D721Med (cell line): ENCODE results near the gene TCAIM.
"Not testable (repeated sequence)": the region's sequence is repeated elsewhere in the genome, so short reads cannot be mapped to it uniquely, and the experiment has no call there.

Experiments used
- DNase-seq: peaks from one replicate; pipeline ENCODE4 v3.0.0; 2011; ENCODE audit warnings: low spot score; ENCODE audit not compliant: insufficient read length
- FAIRE-seq: peaks from 2 replicates; lab custom pipeline; 2011; peaks lifted over from hg19 to GRCh38; lab: Jason Lieb, UNC
- TF ChIP-seq, protein P1 (sequence below): IDR thresholded peaks from 2 replicates; pipeline ENCODE4 v1.5.1; 2012; ENCODE audit warnings: mild to moderate bottlenecking, control low read depth; ENCODE audit not compliant: insufficient read depth; ENCODE audit errors: missing control alignments

Gene TCAIM

DNA sequence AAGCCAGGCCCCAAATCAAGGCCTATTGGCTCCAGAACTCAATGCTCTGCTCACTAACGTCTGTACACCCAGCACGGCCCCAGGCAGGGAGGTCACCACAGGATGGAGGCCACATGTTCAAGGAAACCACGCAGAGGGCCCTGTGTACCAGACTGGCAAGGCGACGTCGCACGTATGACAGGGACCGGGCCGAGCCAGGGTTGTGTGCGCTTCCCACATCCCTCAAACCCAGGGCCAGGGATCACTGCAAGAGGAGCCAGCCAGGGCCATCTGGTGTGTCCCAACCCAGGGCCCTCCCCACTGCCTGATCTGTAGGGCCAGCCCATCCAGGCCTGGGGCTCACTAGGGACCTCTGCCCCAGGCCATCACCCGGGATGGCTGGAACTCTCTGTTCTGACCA lies 76.9 kb downstream of the TCAIM start:
- DNase-seq (no peak), FAIRE-seq (no peak)
- TF ChIP-seq, protein P1, sequence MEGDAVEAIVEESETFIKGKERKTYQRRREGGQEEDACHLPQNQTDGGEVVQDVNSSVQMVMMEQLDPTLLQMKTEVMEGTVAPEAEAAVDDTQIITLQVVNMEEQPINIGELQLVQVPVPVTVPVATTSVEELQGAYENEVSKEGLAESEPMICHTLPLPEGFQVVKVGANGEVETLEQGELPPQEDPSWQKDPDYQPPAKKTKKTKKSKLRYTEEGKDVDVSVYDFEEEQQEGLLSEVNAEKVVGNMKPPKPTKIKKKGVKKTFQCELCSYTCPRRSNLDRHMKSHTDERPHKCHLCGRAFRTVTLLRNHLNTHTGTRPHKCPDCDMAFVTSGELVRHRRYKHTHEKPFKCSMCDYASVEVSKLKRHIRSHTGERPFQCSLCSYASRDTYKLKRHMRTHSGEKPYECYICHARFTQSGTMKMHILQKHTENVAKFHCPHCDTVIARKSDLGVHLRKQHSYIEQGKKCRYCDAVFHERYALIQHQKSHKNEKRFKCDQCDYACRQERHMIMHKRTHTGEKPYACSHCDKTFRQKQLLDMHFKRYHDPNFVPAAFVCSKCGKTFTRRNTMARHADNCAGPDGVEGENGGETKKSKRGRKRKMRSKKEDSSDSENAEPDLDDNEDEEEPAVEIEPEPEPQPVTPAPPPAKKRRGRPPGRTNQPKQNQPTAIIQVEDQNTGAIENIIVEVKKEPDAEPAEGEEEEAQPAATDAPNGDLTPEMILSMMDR = no peak

GRCh38 chr3:44416031-44417030 lies 77.8 kb downstream of the TCAIM start:
- TF ChIP-seq, protein P1 = no peak
- DNase-seq (no peak), FAIRE-seq (no peak)

DNA sequence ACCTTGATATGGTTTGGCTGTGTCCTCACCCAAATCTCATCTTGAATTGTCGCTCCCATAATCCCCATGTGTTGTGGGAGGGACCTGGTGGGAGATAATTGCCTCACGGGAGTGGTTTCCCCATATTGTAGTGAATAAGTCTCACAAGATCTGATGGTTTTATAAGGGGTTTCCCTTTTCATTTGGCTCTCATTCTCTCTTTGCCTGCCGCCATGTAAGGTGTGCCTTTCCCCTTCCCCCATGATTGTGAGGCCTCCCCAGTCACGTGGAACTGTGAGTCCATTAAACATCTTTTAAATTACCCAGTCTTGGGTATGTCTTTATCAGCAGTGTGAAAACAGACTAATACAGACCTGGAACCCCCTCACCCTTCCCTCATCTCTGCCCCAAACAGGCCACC lies 79.6 kb downstream of the TCAIM start:
- DNase-seq, FAIRE-seq: not testable (repeated sequence)

DNA sequence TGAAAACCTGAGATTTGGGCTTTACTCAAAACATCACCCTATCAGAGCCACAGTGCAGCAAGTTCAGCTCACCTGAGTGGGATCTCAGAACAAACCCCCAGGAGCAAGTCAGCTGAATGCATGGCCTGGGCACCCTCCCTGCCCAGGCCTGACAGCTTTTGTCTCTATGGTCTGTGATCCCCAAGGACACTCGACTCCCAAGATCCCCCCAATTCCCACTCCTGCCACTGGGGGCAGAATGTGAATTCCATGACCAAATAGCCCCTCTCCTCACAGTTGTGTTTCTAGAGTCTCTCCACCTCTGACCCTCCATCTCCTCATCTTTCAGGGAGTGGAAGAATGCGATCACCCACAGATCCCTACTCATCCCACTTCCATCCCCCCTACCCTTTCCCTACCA lies 80.0 kb downstream of the TCAIM start:
- TF ChIP-seq, protein P1 = no peak
- FAIRE-seq (no peak), DNase-seq (no peak)

- TF ChIP-seq, protein P1 = no peak
- FAIRE-seq (no peak), DNase-seq (no peak)
Measured at GRCh38 chr3:44419116-44419922, 80.8 kb downstream of the TCAIM start.

GRCh38 chr3:44419923-44420650 lies 81.5 kb downstream of the TCAIM start:
- FAIRE-seq = no peak
- TF ChIP-seq, protein P1 = no peak
- no peak for DNase-seq

GRCh38 chr3:44420676-44421075 lies 82.1 kb downstream of the TCAIM start:
- DNase-seq (no peak), FAIRE-seq (no peak)
- TF ChIP-seq, protein P1 = no peak
